ENCODE results near the gene TTC27. TPM values are rescaled to one million over a fixed set of nuclear protein-coding genes. Genes with fewer than 3 reads are reported as not detected.
"Not testable (repeated sequence)": the region's sequence is repeated elsewhere in the genome, so short reads cannot be mapped to it uniquely, and the experiment has no call there.

TTC27 gene
- total RNA-seq, 1 experiment from 2014 or later = 21.1 TPM

DNA sequence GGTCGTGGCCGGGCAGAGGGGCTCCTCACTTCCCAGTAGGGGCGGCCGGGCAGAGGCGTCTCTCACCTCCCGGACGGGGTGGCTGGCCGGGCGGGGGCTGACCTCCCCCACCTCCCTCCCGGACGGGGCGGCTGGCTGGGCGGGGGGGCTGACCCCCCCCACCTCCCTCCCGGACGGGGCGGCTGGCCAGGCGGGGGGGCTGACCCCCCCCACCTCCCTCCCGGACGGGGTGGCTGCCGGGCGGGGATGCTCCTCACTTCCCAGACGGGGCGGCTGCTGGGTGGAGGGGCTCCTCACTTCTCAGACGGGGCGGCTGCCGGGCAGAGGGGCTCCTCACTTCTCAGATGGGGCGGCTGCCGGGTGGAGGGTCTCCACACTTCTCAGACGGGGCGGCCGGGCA, 126.8 kb downstream of the TTC27 start:
- DNase-seq (ENCODE audit: low read depth) = not testable (repeated sequence)

DNA sequence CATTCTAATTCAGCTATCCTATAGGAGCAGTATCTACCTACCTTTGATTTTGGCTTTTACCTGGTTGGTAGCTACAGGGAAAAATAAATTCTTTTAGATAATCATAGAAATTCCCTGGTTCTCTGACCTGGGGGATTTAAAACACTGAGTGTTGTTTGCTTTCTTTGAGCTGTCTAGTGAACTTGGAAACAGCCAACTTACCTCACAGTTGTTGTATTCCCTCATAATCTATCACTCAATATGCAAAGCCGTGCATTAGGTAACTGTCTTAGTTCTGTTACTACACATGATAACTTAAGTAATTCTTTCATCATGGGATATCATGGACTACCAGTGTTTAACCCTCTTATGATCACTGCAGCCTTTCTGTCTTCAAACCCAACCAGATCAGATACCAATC, 127.8 kb downstream of the TTC27 start:
- DNase-seq (ENCODE audit: low read depth) = no peak

DNA sequence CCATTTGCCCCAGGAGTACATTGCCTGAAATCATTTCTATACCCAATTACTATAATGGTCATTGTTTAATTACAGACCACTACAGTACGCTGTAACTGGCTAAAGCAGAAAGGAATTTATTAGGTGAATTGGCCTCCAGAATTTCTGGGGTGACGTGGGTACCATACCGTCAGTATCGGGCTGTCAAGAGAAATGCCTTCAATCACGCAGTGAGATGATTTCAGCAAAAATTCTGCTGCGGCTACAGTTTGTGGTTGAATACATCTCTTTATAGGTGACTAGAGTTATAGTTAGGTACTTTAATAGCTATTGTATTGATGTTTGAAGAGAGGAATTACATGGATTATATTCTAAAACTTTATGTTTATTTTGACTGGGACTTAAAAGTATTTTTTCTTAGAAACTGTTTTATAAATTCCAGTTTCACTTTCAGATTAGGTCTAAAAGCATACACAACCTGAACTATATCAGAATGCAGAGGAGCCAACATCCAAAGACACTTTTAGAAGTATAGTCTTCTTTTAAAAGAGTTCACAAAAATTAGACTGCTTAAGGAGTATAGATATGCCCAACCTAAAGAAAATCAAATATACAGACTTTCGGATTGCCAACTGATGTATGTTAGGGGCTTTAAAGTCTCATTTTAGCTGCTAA, 128.4 kb downstream of the TTC27 start:
- no peak for DNase-seq (ENCODE audit: low read depth)

DNA sequence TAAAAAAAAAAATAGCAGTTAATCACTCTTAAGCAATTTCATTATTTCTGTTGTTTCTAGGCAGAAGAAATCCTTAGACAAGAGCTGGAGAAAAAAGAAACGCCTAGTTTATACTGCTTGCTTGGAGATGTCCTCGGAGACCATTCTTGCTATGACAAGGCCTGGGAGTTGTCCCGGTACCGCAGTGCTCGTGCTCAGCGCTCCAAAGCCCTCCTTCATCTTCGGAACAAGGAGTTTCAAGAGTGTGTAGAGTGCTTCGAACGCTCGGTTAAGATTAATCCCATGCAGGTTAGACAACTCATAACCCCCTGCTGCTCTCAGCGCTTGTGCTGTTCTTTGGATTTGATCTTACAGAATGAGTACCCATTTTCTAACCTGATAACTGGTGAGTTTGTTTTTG, 130.4 kb downstream of the TTC27 start:
- DNase-seq (ENCODE audit: low read depth) = no peak

DNA sequence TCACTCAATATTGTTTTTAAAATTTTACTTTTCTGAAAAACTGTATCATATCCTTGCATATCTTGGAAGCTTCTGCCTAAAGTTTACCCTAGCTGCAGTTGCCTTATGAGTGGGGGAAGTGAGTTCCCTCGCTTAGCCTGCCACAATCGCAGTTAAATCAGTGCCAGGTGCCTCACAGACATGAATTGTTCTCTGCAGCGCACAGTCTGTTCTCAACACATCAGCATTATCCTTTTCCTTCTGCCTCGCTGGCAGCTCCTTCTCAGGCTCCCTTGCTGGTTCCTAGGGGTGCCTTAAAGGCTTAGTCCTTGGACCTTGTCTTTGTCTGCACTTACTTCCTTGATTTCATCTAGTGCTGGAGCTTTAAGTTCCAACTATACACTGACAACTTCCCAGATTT, 132.8 kb downstream of the TTC27 start:
- DNase-seq (ENCODE audit: low read depth) = no peak

DNA sequence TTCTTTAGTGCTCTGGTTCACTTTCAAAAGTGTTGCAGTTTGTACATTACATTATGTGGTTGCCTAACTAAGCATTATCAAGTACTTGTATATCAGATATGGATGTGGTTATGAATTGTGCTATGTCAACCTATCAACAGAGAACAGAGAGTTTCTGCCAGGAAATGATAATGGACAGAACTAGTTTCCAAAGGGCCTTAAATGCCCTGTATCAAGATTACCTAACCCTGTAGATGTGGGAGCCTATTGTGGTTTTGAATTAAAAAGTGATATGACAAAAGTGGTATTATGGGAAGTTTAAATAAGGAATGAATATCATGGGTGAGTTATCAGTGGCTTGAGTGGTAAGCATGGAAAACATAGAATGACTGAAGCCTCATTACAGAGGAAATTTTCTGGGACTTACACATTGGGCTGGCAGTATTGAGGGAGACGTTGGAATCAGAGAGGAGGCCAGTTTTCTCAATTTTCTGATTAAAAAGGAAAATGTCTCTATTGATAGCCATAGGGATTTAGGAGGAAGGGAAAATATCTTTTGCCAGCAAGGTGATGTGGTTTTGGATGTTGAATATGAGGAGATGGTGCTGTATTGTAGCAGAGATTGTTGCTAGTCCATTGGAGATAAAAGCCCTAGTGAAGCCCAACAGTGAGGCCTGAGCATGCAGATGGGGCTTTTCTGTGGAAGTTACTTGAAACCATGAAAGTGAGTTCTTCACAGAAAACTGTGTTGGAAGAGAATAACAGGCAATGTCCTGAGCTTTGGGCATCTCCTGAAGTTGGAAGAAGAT, 140.7 kb downstream of the TTC27 start:
- no peak for DNase-seq (ENCODE audit: low read depth)

DNA sequence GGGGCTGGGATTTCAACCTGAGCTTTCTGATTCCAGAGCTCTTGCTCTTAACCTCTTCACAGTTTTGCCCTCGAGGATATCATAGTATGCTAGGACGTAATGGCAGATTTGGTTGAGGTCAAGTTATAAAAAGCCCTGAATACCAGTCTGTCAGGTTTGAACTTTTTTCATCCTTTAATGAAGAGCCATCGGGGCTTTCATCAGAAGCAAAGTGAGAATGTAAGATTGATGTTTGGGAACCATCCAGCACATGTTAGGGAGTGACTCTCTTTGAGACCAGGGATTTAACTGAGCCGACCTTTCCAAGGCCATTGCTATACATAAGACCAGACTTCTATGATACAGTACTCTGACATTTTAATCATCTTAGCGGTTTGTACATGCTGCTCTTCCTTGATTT, 142.5 kb downstream of the TTC27 start:
- DNase-seq (ENCODE audit: low read depth) = no peak

DNA sequence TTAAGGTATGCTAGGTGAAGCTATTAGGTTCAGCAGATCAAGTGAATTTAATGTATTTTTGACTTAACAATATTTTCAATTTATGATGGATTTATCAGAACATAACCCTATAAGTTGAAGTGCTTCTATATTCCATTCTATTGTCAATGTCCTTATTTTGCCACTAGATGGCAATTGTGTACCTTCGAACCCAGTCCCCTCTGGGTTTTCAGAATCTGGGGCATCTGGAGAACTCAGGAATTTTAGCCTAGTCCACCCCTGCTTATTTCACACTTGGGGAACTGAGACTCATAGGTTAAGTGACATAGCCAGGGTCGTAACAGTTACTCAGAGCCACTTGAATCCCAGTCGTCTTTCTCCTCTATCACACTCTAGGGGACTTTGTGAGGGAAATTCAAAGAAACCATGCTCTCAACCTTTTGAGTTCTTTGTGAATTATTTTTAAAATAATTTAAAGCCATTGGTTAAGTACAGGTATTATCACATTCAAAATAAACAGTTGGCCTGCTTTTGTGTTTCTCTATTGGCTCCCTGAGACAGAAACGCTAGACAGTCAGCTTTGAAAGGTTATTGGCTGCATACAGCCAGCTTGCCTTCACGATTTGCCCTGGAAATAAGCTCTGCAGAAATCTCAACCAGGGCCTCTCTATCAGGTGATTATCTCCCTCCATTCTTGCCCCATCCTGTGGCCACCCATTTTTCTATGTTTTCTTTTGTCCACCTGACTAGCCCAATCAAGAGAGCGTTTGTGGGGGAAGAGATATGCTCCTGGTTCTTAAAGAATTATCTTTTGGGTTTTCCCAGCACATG, 145.0 kb downstream of the TTC27 start:
- DNase-seq (ENCODE audit: low read depth) = peak; percentile 52

DNA sequence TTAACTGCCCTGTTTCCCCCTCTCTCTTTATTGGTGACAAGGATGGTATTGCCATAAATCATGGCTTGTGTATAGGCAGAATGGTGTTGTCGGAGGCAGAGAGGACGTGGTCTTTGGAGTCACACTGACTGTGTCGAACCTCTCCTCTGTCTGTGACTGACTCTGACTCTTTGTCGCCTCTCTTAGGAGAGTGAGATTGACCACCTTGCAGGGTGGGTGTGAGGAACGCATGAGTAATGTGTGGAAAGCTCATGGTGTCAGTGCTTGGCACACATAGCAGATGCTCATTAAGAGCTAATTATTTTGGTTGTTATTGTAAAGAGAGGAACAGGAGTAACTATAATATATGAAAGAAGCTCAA, 145.6 kb downstream of the TTC27 start:
- no peak for DNase-seq (ENCODE audit: low read depth)

DNA sequence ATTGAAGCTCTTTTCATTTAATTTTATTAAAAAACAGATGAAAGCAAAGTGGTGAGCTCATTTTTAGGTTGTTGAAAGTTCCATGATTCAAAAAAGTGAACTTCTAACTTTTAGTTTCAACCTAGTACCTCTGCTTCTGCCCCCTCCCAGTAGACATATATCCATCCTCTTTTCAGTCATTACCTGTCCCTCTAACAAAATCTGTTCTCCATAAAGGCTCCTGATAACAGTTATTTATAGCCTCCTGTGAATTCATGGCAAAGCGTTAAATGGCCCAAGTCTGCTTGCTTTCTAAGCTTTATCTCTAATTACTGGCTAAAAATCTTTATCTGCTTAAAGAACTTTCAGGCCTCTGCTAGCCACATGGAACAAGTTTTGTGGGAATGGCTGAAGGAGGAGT, 148.1 kb downstream of the TTC27 start:
- no peak for DNase-seq (ENCODE audit: low read depth)

DNA sequence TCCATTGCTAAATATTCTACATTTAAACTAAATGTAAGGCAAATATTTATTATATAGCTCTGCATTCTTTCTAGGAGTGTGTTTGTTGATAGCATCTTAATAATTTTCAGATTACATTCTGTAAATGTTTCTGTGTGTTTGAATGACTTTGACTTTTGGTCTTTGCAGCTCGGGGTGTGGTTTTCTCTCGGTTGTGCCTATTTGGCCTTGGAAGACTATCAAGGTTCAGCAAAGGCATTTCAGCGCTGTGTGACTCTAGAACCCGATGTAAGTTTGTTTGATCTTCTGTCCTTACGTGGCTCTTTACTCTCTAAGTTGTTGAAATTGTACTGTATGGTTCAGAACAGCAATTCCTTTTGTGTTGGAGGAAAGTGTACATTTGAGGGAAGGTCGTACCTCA, 149.9 kb downstream of the TTC27 start:
- DNase-seq (ENCODE audit: low read depth) = no peak

DNA sequence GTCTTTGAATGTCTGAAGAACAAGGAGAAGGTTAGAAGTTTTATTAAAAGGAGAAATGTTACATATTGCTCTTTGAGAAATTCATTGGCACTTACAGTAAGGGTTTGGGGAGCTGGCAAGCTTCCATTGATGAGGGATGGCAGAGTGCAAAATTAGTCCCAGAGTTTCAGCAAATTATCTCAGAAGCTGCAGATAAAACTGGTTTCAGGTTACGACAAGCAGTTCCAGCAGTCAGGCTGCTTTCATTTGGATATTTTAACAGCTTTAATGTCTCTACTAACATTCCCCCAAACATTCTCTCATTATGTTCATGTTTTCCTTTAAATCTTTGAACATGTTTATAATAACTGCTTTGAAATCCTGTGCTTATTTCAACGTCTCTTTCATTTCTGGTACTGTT, 153.1 kb downstream of the TTC27 start:
- no peak for DNase-seq (ENCODE audit: low read depth)

DNA sequence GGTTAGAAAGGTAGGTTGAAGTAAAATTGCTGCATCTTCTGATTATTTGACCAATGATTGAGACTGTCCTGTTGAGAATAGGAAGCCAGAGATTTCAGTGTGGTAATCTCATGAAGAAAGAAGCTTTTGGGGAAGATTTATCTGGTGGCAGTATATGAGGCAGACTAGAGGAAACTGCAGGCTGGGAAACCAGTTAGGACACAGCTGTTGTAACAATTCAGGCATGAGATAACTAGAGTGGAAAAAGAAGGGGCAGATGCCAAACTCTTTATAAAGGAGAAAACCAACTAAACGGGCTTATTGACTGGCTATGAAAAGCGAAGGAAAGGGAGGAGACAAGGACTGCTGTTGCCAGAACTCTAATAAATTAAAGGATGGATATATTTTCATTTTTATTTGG, 155.6 kb downstream of the TTC27 start:
- DNase-seq (ENCODE audit: low read depth) = peak; percentile 4

DNA sequence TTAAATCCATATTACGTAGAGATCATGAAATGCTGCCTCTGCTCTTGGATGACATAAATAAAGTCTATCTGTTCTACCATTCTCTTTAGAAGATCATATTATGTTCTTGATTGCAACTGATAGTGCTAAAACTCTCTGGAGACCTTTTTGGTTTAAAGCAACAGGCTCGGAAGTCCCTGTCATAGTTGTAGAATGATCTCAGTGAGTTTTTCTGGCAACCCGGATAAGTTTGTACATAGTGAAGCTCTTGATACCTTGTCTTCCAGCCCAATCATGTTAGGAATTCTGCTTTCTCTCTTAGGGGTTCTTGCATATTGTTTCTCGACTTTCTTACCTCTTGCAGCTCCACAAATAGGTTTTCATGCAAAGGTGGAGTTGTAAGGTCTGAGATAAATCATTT, 156.1 kb downstream of the TTC27 start:
- no peak for DNase-seq (ENCODE audit: low read depth)

DNA sequence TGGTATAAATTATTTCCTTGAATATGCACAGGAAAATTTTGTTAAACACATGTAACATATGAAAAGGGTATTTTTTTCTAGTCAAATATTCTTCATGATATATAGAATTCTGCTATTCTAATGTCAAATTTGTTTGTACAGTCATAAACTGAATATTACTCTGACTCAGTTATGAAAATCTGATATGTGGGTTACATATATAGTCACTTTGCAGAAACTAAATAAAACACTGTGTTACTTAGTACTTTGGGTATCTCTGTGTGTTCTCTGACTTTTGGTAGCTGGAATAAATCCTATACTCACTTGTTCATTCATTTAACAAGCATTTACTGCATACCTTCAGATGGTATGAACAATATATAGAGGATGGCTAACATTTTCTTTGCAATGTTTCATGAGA, 159.4 kb downstream of the TTC27 start:
- no peak for DNase-seq (ENCODE audit: low read depth)

DNA sequence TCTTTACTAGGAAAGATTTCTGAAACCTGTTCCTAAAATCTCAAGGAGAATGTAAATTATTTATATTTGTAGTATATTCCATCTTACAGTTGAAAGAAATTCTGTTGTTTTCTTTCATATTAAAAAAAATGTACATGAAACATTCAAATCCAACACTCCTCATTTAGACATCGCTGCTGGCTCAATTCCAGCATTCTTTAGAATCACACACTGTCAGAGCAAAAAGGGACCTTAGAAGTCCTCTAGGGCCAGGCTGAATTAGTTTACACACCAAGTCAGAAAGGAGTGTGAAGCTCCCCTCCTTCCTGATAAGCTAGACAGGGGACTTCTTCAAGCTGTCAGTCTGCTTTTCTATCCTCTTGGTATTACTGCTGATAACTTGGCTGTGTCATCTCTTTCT, 160.3 kb downstream of the TTC27 start:
- peak; percentile 2 for DNase-seq (ENCODE audit: low read depth)

DNA sequence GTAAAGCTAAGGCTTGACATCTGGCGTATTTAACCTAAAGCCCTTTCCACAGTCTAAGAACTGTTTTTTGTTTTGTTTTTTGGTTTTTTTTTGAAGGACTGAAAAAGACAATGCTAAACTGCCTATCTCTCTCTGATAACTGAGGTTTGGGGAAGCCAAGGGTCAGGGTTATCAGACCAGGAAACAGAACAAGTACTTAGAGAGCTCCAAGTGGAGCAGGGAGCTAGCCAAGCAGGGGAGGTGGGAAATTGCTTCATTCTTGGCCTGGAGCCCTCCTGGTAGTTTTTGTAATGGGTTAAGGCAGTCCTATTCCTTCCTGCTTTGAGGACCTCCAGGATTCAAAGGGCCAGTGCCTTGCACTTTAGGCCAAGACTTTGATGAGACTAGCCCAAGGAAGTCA, 164.6 kb downstream of the TTC27 start:
- no peak for DNase-seq (ENCODE audit: low read depth)

DNA sequence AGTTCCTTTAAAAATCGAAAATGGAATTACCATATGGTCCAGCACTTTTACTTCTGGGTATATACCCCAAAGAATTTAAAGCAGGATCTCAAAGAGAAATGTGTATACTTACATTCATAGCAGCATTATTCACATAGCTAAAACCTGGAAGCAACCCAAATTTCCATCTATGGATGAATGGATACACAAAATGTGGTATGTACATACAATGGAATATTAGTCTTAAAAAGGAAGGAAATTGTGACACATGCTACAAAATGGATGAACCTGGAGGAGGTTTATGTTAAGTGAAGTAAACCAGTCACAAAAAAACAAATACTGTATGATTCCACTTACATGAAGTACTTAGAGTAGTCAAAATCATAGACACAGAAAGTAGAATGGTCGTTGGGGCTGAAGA, 171.0 kb downstream of the TTC27 start:
- no peak for DNase-seq (ENCODE audit: low read depth)

DNA sequence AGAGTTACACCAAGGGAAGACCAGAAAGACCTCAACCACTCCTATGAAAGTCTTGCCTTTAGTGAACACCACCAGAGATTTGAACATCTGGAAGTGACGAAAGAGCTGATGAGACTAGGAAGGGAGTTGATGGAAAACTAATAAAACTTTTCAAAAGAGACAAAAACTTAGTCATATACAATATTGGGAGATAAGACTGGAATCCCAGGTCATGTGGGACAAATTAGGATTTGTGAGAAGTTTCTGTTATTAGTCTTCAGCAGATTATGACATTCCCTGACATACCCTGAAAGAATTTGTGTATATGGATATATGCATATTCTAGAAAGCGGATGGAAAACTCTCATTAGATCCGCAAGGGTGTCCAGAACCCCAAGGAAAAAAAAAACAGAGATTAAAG, 173.9 kb downstream of the TTC27 start:
- no peak for DNase-seq (ENCODE audit: low read depth)

DNA sequence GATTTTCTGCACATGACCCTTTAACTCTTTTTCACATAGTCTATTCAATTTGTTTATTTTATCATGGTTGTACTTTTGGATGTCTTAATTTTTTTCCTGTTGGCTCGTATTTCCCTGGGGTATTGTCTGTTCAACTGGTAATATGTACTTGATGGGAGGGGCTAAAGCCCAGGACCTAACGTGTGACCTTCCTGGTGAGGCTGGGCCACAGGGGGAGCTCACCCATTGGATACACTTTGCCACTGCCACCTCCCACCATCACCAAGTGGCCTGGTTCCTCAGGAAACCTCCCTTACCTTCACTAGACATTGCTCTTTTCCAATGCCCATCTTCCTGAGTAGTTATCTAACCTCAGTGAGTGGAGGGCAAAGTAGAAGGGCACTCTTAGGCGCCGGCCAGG, 175.0 kb downstream of the TTC27 start:
- no peak for DNase-seq (ENCODE audit: low read depth)

DNA sequence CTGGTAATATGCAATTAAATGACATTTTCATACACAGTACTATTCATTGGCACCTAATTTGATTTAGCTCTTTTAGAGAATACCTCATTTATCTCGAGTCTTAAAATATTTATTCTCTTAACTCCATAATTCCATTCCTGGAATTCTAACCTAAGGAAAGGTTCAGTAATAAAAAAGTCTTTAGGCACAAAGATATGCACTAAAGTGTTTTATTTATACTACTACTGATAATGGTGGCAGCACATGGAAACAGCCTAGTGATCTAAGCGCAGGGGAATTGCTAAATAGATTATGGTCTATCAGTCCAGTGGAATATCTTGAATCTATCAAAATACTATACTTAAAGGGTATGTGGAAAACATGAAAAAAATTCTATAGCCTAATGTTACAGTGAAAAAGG, 176.4 kb downstream of the TTC27 start:
- DNase-seq (ENCODE audit: low read depth) = no peak

All from LHCN-M2 (cell line).